HG02610 (cell line): ENCODE measurements around the gene FPR2.
"Not testable (repeated sequence)": the region's sequence is repeated elsewhere in the genome, so short reads cannot be mapped to it uniquely, and the experiment has no call there.

ENCODE experiments used
- ATAC-seq: cut with Tn5 transposase; IDR thresholded peaks from one replicate; pipeline ENCODE4 v1.9.1; 2021; ENCODE audit warnings: mild to moderate bottlenecking, moderate library complexity; ENCODE audit not compliant: unreplicated experiment

The FPR2 gene

GRCh38 chr19:51760697-51761356 lies at the start of gene FPR2:
Gene FPR2 (plus strand): TSS chr19:51761180. CDS start chr19:51768659, 7,479 bp downstream.
- ATAC-seq, result no peak

- ATAC-seq, result no peak
Measured at GRCh38 chr19:51711702-51712101, 49.3 kb upstream of the FPR2 start.

- no peak for ATAC-seq
Measured at GRCh38 chr19:51712461-51713081, 48.4 kb upstream of the FPR2 start.

GRCh38 chr19:51713319-51714285 lies 47.4 kb upstream of the FPR2 start:
- ATAC-seq, result no peak

- no peak for ATAC-seq
Measured at GRCh38 chr19:51714848-51715247, 46.1 kb upstream of the FPR2 start.

GRCh38 chr19:51715850-51716249 lies 45.1 kb upstream of the FPR2 start:
- ATAC-seq, result no peak

- ATAC-seq, result no peak
Measured at GRCh38 chr19:51716925-51717324, 44.1 kb upstream of the FPR2 start.

GRCh38 chr19:51719251-51719988 lies 41.6 kb upstream of the FPR2 start:
- no peak for ATAC-seq

GRCh38 chr19:51721905-51722304 lies 39.1 kb upstream of the FPR2 start:
- no peak for ATAC-seq

GRCh38 chr19:51722492-51722891 lies 38.5 kb upstream of the FPR2 start:
- ATAC-seq, result no peak

- ATAC-seq, result no peak
Measured at GRCh38 chr19:51724543-51724942, 36.4 kb upstream of the FPR2 start.

GRCh38 chr19:51726049-51726448 lies 34.9 kb upstream of the FPR2 start:
- ATAC-seq, result no peak

GRCh38 chr19:51727349-51727880 lies 33.6 kb upstream of the FPR2 start:
- ATAC-seq, result no peak

- ATAC-seq, result no peak
Measured at GRCh38 chr19:51729781-51730180, 31.2 kb upstream of the FPR2 start.

- ATAC-seq, result no peak
Measured at GRCh38 chr19:51733742-51734522, 27.0 kb upstream of the FPR2 start.

GRCh38 chr19:51735759-51736449 lies 25.1 kb upstream of the FPR2 start:
- no peak for ATAC-seq

- ATAC-seq, result no peak
Measured at GRCh38 chr19:51737389-51737788, 23.6 kb upstream of the FPR2 start.

- ATAC-seq, result no peak
Measured at GRCh38 chr19:51737924-51738323, 23.1 kb upstream of the FPR2 start.

- ATAC-seq, result not testable (repeated sequence)
Measured at GRCh38 chr19:51738523-51738922, 22.5 kb upstream of the FPR2 start.
